H1 (cell line): ENCODE measurements around the gene GNG7. TPM values are rescaled to one million over a fixed set of nuclear protein-coding genes. Genes with fewer than 3 reads are reported as not detected.

Source experiments
- CHD1 ChIP-seq: IDR thresholded peaks from 2 replicates; pipeline ENCODE4 v1.6.1; 2012; ENCODE audit warnings: low read depth, low read length, improper control_type of control experiment
- CTCF ChIP-seq, 3 experiments: IDR thresholded peaks; 1 replicate in 2 of 3; 2 replicates in 1 of 3; pipeline versions ENCODE4 v1.5.1 to v1.6.1; 2011; ENCODE audit warnings: low read length in 3 of 3, mild to moderate bottlenecking in 3 of 3, inconsistent platforms in 2 of 3, low read depth in 1 of 3, moderate library complexity in 1 of 3; ENCODE audit not compliant: insufficient read depth in 1 of 3; ENCODE audit errors: control extremely low read depth in 1 of 3
- EGR1 ChIP-seq: IDR thresholded peaks from 2 replicates; pipeline ENCODE4 v1.6.1; 2011; ENCODE audit warnings: low read depth, low read length, borderline replicate concordance
- PHF8 ChIP-seq: fragments of 200-600 bp; sonication (generic); conservative IDR thresholded peaks from 2 replicates; pipeline ENCODE4 v1.7.1; 2012; ENCODE audit warnings: low read depth, mild to moderate bottlenecking, inconsistent platforms, low read length, moderate library complexity
- RFX5 ChIP-seq: IDR thresholded peaks from 2 replicates; pipeline ENCODE4 v1.6.1; 2011; ENCODE audit warnings: low read depth, low read length, improper control_type of control experiment, borderline replicate concordance
- SIRT6 ChIP-seq: IDR thresholded peaks from one replicate; pipeline ENCODE4 v1.7.1; 2012; ENCODE audit warnings: low read length, inconsistent platforms
- SRF ChIP-seq: IDR thresholded peaks from 2 replicates; pipeline ENCODE4 v1.6.1; 2011; ENCODE audit warnings: mild to moderate bottlenecking, low read depth, low read length, moderate library complexity
- polyA plus RNA-seq, 7 experiments: library from polyadenylated mRNA; depleted of rRNA in 3 of 7; stranded (reverse) in 5 of 7; unstranded in 2 of 7; fragments of >200 nt in 5 of 7; fragments of 200-250 nt in 2 of 7; gene quantifications; 1 replicate in 5 of 7; 2 replicates in 1 of 7; 4 replicates in 1 of 7; pipeline versions ENCODE4 v1.2.1 to v1.2.3, GENCODE V29; 2011 to 2013; ENCODE audit warnings: missing spikeins in 2 of 7, mixed read lengths in 2 of 7
- total RNA-seq: library from RNA; stranded (reverse); fragmentation: NEBNext Ultra II Directional; extraction: Animal tissue kit (Norgen Biotek cat#: 25700); gene quantifications from 2 replicates; pipeline ENCODE4 v1.2.1, GENCODE V29; 2021

The GNG7 gene
- total and polyA plus RNA-seq, 2 of the 8 experiments (the other 6 are each of a cell fraction or from before 2014, with no cell fraction given) = 2.8 to 7.8 TPM

GRCh38 chr19:2694196-2694595, 8.3 kb downstream of the GNG7 start (continued):
- TF ChIP-seq CTCF (IDR thresholded peaks at IDR 0.05; ENCODE audit: control extremely low read depth in 1 of 3, insufficient read depth in 1 of 3, low read depth in 1 of 3, low read length in 3 of 3) = no peak
- no peak for TF ChIP-seq PHF8
- TF ChIP-seq RFX5 = no peak
- no peak for TF ChIP-seq EGR1
- no peak for TF ChIP-seq CHD1
- TF ChIP-seq SRF = no peak
- no peak for TF ChIP-seq SIRT6
